Stimulated activated naive CD4-positive, alpha-beta T cell (primary cell): ENCODE results near the gene RTN4.
"Not testable (repeated sequence)": the region's sequence is repeated elsewhere in the genome, so short reads cannot be mapped to it uniquely, and the experiment has no call there.

ENCODE experiments used
- DNase-seq, 6 experiments: peaks; one replicate each; lab custom pipeline; 2025; lab: John Stamatoyannopoulos, UW

Gene RTN4

GRCh38 chr2:55009277-55010060 is 40.8 kb downstream of the RTN4 start:
- peak in 2 of 6 experiments; percentile 50 to 61 for DNase-seq

DNA sequence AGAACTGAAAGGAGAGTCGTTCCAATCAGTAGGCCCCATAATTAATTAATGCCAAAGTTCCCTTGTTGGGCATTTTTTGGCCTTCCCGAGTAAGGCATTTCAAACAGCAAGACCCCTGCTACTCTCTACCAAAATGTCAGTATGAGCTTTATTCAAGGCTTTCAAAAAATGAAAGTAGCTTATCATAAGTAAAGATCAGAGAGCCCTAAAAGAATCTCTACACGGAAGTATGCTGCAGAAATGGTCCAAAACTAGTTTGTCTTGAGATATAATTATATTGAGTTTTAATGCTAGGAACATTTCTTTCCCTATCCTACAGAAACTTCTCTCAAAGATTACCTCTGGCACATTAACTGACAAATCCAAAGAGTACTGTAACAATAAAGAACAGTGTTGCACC is 43.9 kb downstream of the RTN4 start:
- peak in 1 of 6 experiments; percentile 9 for DNase-seq

DNA sequence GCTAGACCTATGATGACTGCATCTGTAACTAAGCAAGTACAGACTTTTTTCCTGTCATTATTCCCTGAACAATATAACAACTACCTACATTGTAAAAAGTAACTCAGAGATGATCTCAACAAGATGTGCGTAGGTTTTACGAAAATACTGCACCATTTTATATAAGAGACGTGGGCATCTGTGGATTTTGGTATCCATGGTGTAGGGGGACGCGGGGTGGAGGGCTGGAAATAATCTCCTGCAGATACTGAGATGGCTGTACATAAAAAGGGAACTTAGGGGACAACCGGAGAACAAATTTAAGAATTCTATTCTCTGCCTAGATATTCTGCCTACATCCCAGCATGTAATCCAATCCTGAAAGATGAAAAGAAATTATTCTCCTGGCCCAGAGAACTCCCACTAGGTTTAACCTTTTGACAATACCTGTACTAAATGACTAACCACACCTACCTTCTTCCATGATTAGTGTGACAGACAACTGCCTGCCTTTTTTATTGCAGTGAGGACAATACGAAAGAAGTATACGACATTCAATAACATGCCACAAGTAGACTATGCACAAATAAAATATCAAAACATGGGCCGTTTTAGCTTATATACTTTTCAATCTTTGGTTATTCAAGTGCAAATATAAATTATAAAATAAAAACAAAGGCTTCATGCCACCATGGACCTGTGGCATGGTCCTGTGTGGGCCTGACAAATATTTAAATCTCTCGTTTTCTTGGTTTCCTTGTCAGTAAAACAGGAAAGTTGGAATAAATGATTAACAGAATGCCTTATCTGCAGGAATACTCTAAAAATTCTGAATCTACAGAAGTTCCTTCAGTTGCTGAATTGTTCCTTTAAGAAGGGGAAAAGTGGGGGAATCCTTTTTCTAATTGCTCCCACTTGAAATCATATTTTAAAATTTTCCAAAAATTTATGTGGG is 46.3 kb downstream of the RTN4 start:
- DNase-seq, result no peak

DNA sequence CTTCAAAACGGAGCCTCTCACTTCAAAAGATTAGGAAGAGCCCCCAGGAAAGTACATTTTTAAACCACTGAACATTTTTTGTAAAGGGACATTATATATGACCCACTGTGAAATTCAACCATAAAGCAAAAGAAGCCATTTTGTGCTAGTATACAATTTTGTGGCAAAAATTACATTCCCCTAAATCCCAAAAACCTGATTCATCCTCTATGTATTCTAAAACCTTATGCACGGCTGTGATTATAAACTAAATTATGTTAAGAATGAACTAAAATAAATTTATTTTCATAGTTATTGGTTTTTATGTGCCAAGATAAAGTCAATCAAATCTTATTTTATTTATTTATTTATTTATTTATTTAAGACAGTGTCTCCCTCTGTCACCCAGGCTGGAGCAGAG is 48.5 kb downstream of the RTN4 start:
- no peak for DNase-seq

- DNase-seq, result no peak
Measured at GRCh38 chr2:55000341-55000740, 49.9 kb downstream of the RTN4 start.

- no peak for DNase-seq
Measured at GRCh38 chr2:54999182-54999581, 51.1 kb downstream of the RTN4 start.

- DNase-seq, result no peak
Measured at GRCh38 chr2:54997826-54998225, 52.4 kb downstream of the RTN4 start.

- no peak for DNase-seq
Measured at GRCh38 chr2:54995553-54995952, 54.7 kb downstream of the RTN4 start.

DNA sequence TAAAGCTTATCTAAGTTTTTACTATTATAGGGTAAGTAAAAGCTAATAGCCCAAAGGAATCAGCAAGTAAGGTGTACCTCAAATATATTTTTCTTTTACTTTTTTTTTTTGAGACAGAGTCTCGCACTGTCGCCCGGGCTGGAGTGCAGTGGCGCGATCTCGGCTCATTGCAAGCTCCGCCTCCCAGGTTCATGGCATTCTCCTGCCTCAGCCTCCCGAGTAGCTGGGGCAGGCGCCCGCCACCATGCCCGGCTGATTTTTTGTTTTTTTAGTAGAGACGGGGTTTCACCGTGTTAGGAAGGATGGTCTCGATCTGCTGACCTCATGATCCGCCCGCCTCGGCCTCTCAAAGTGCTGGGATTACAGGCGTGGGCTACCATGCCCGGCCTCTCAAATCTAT is 59.6 kb downstream of the RTN4 start:
- not testable (repeated sequence) for DNase-seq

DNA sequence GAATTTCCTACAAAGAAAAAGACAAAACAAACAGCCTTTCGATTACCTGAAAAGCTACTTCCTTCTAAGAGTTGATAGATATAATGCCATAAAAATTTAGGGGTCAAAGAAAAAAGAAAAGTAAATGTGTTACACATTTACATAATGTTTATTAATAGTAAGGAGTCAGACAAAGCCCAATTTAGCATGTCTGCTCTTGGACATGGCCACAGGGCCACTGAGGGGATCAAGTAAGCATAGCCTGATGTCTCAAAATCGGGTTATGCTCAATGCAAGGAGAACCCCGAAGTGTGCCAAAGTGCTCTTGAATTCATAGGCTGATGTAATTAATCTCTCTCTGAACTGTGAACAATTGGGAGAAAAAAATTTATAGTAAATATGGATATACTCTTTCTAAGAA is 61.6 kb downstream of the RTN4 start:
- no peak for DNase-seq

DNA sequence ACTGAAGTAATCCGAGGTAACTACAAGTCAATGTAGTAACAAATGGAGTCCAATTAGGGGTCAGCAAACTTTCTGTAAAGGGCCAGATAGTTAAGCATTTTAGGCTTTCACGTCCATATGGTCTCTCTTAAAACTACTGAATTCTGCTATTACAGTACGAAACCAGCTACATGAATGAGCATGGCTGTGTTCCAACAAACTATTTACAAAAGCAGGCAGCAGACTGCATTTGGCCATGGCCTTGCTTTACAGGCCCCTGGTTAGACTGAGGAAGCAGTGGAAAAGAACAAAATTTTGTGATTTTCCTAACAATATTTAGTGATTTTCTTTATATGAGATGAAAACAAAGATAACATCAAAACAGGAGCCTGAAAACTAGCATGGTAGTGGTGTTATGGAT is 64.0 kb downstream of the RTN4 start:
- DNase-seq, result no peak

DNA sequence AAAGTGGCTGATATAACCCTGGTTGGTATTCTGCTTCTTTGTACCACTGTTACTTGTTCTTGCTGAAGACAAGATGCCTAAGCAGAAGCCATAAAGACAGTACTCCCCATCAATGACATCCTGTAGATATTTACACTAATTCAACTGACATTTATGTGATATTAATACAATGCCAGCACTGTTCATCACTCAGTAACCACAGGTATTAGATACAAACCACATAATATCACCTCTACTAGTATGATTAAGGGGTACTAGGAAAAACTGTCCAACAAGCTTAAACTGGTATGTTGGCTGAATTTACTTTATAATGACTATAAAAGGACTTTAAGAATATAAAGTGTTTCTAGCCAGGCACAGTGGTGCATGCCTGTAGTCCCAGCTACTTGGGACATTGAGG is 65.8 kb downstream of the RTN4 start:
- DNase-seq, result no peak

GRCh38 chr2:54983345-54984220 is 66.7 kb downstream of the RTN4 start:
- no peak for DNase-seq

- no peak for DNase-seq
Measured at GRCh38 chr2:54981385-54981784, 68.9 kb downstream of the RTN4 start.

- DNase-seq, result no peak
Measured at GRCh38 chr2:54979321-54980044, 70.8 kb downstream of the RTN4 start.

GRCh38 chr2:54977149-54977548 is 73.1 kb downstream of the RTN4 start:
- no peak for DNase-seq

DNA sequence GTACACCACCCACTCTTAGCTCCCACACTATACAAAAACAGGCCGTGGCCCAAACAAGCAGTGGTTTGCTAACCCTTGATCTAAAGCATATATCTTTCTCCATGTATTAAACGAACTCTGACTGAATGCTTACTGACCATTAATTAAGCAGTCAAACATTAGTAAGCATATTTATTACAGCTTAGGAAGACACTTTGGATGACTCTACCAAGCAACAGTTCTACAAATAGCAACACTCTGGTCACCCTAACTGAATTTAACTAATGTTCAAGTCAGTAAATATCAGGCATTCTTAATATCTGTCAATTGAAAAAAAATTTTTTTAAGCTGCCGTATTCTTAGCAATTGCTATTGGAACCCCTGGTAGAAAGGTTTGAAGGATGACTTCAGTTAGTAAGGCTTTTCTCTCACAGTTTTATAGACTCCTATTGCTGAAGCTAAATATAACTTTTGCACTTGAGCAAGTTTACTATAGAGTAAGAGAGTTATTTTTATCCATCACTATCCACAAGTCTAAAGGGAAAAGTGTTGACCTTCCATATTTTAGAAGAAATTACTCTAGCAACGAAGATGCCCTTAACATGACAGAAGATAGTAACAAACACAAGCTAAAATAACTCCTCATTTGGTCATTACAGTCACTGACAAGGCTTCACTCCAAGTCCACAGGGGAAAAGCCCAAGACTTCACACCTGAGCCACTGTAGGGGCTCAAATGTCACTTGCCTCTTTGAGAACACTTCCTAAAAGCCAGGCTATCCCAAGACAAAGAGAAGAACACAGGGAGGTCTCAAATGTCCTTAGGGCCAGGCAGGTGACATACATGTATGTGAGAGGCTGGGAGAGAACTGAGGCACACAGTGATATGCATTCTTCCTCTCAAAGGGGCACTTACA is 74.4 kb downstream of the RTN4 start:
- no peak for DNase-seq

- DNase-seq, result no peak
Measured at GRCh38 chr2:54975175-54975574, 75.1 kb downstream of the RTN4 start.

GRCh38 chr2:54969940-54970338 is 80.3 kb downstream of the RTN4 start:
- DNase-seq, result no peak

DNA sequence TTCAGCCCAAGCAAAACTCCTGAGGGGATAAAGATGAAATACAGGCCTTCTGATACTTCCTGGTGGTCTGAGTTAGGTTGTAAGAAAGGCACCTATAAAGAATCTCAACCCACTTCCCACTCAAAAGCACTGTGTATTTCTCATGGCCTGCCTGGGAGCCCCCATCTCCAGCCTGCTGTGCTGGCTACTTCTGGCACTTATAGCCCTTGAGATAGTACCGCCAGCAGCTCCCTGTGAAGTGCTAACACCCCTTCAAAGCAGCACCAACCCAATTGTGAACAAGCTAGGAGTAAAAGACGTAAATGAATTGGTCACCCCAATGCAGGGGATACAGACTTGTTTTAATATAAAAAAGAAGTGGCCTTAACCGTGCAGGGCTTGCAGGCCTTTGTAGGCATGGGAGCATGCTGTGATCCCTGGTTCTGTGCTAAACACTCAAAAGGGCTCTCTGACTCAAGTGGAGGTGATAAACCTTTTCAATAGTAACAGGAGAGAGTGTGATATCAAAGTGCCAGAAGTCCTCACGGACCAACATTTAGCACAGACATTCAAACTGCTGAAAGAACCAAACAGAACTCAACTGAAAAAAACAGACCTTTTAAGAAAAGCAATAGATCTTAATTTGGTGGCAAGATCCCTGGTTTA is 80.8 kb downstream of the RTN4 start:
- DNase-seq, result no peak
